Omental fat pad (tissue), 4 donors: ENCODE data around the gene SLC26A9. TPM values are rescaled to one million over a fixed set of nuclear protein-coding genes. Genes with fewer than 3 reads are reported as not detected.

Experiments
- ATAC-seq: fragments of 150-250 bp; one replicate; pipeline ENCODE4 v1.9.1; 2016; ENCODE audit warnings: mild to moderate bottlenecking, moderate library complexity; ENCODE audit not compliant: low FRiP score
- DNase-seq: peaks from one replicate; pipeline ENCODE4 v3.0.0-alpha.2; 2019; ENCODE audit warnings: low spot score
- CTCF ChIP-seq, 3 donors: fragments of 450-650 bp; IDR thresholded peaks; one replicate each; pipeline ENCODE4 v1.5.1; 2016 to 2017; ENCODE audit warnings: antibody characterized with exemption in 3 of 3, mild to moderate bottlenecking in 3 of 3, moderate library complexity in 2 of 3
- total RNA-seq, 4 donors: library from RNA; depleted of rRNA; stranded (reverse); fragments of >200 nt; gene quantifications; one replicate each; pipeline ENCODE4 v1.1.0, GENCODE V29; 2016

SLC26A9 gene
- total RNA-seq, 4 donors from 2014 or later = 0.24 to 0.37 TPM; not detected in 2

- DNase-seq (no peak), ATAC-seq (no peak)
- TF ChIP-seq CTCF (IDR thresholded peaks at IDR 0.05) = no peak
Observed at GRCh38 chr1:205986861-205987260, 43.6 kb upstream of the SLC26A9 start.

- no peak for DNase-seq
- TF ChIP-seq CTCF (IDR thresholded peaks at IDR 0.05) = no peak
- no peak for ATAC-seq
Observed at GRCh38 chr1:205986292-205986691, 43.0 kb upstream of the SLC26A9 start.

GRCh38 chr1:205985330-205986005 is 42.2 kb upstream of the SLC26A9 start:
- no peak for DNase-seq
- peak; percentile 33 for ATAC-seq
- TF ChIP-seq CTCF (IDR thresholded peaks at IDR 0.05) = no peak

GRCh38 chr1:205983925-205984725 is 40.9 kb upstream of the SLC26A9 start:
- no peak for DNase-seq
- TF ChIP-seq CTCF (IDR thresholded peaks at IDR 0.05) = peak in 1 of 3 donors; percentile 22
- no peak for ATAC-seq

- ATAC-seq = no peak
- no peak for TF ChIP-seq CTCF (IDR thresholded peaks at IDR 0.05)
- no peak for DNase-seq
Observed at GRCh38 chr1:205981257-205981656, 38.0 kb upstream of the SLC26A9 start.

- ATAC-seq (no peak), DNase-seq (no peak)
- no peak for TF ChIP-seq CTCF (IDR thresholded peaks at IDR 0.05)
Observed at GRCh38 chr1:205980237-205980870, 37.1 kb upstream of the SLC26A9 start.
